ENCODE data around the gene CACNA1B.

CACNA1B gene

DNA sequence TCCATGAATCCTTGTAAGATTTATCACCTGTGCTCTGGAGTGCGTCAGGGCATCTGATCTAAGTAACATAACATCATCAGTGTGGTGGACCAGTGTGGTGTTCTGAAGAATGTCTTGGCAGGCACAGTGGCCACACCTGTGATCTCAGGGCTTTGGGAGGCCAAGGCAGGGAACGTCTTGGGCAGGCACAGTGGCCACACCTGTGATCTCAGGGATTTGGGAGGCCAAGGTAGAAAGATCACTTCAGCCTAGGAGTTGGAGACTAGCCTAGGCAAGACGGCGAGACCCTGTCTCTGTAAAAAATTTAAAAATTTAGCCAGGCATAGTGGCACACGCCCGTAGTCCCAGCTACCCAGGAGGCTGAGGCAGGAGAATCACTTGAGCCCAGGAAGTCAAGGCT is 185.5 kb downstream of the CACNA1B start:
- DNase-seq (ENCODE audit: extremely low spot score, insufficient read length, low read depth): no peak
- no peak for FAIRE-seq

- DNase-seq (ENCODE audit: extremely low spot score, insufficient read length, low read depth) (no peak), FAIRE-seq (no peak)
These were observed 186.2 kb downstream of the CACNA1B start for GRCh38 chr9:138063785-138064184.

GRCh38 chr9:138064547-138064946 is 187.0 kb downstream of the CACNA1B start:
- DNase-seq (ENCODE audit: extremely low spot score, insufficient read length, low read depth) (no peak), FAIRE-seq (no peak)

GRCh38 chr9:138065287-138065686 is 187.7 kb downstream of the CACNA1B start:
- DNase-seq (ENCODE audit: extremely low spot score, insufficient read length, low read depth) (no peak), FAIRE-seq (no peak)

- FAIRE-seq: no peak
- DNase-seq (ENCODE audit: extremely low spot score, insufficient read length, low read depth): no peak
These were observed 188.5 kb downstream of the CACNA1B start for GRCh38 chr9:138066049-138066448.

GRCh38 chr9:138067613-138068367 is 190.2 kb downstream of the CACNA1B start:
- DNase-seq (ENCODE audit: extremely low spot score, insufficient read length, low read depth) (no peak), FAIRE-seq (no peak)

GRCh38 chr9:138068601-138069035 is 191.0 kb downstream of the CACNA1B start:
- FAIRE-seq: no peak
- DNase-seq (ENCODE audit: extremely low spot score, insufficient read length, low read depth): no peak

GRCh38 chr9:138069731-138070456 is 192.3 kb downstream of the CACNA1B start:
- DNase-seq (ENCODE audit: extremely low spot score, insufficient read length, low read depth): no peak
- no peak for FAIRE-seq

GRCh38 chr9:138070815-138071214 is 193.2 kb downstream of the CACNA1B start:
- no peak for DNase-seq (ENCODE audit: extremely low spot score, insufficient read length, low read depth)
- FAIRE-seq: no peak

- no peak for DNase-seq (ENCODE audit: extremely low spot score, insufficient read length, low read depth)
- no peak for FAIRE-seq
These were observed 193.7 kb downstream of the CACNA1B start for GRCh38 chr9:138071292-138071691.

GRCh38 chr9:138071731-138072130 is 194.1 kb downstream of the CACNA1B start:
- no peak for DNase-seq (ENCODE audit: extremely low spot score, insufficient read length, low read depth)
- no peak for FAIRE-seq

DNA sequence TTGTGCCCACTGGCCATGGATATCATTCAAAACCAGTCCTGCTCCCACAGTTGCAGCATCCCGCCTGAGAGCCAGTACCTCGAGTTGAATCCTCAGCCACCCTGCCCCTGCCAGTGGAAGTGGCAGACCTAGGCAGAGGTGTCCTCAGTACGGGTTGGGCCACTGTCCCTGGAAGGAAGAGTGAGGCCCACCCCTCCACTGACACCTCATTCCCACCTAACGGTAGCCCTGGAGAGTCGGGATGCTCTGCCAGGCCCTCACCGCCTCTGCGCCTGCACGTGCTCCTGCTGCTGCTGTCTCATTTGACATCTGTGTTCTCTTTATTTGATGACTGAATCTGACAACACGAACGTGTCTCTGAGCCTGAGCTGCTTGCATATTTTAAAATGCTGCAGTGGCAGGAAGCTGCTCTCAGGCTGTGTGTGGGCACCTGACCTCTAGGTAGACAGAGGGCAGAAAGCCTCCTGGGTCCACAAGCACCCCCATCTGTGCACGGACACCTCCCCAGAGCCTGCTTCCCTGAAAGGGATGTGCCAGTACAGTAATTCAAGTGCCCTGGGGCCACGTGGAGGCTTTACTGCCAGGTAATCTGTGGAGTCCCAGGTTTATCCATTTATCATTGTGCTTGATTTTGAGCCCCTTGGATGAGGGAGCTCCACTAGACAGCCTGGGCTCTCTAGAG is 194.7 kb downstream of the CACNA1B start:
- FAIRE-seq (no peak), DNase-seq (ENCODE audit: extremely low spot score, insufficient read length, low read depth) (no peak)

DNA sequence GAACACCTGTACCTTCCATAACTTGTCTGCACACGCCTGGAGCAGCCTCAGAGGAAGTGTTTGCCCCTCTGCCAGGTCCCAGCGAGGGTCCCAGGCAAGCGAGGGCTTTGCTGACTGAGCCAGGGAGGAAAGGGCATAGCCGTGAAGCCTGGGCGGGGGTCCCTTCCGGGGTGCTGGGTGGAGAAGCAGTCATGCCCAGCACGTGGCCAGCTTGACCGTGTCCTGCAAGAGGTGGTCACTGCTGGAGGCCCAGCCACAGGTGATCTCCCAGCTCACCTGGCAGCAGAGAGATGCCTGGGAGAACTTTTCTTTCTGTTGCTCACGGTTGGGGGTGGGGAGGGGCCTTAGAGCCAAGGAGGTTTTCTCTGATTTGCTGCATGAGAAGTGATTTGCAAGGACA is 195.3 kb downstream of the CACNA1B start:
- FAIRE-seq: no peak

GRCh38 chr9:138073408-138073807 is 195.8 kb downstream of the CACNA1B start:
- DNase-seq (ENCODE audit: extremely low spot score, insufficient read length, low read depth) (no peak), FAIRE-seq (no peak)

More for the DNA sequence above, 195.3 kb downstream of the CACNA1B start:
- DNase-seq (ENCODE audit: extremely low spot score, insufficient read length, low read depth): no peak

GRCh38 chr9:138073808-138074207 is 196.2 kb downstream of the CACNA1B start:
- FAIRE-seq (no peak), DNase-seq (ENCODE audit: extremely low spot score, insufficient read length, low read depth) (no peak)

GRCh38 chr9:138074516-138074915 is 196.9 kb downstream of the CACNA1B start:
- DNase-seq (ENCODE audit: extremely low spot score, insufficient read length, low read depth) (no peak), FAIRE-seq (no peak)

DNA sequence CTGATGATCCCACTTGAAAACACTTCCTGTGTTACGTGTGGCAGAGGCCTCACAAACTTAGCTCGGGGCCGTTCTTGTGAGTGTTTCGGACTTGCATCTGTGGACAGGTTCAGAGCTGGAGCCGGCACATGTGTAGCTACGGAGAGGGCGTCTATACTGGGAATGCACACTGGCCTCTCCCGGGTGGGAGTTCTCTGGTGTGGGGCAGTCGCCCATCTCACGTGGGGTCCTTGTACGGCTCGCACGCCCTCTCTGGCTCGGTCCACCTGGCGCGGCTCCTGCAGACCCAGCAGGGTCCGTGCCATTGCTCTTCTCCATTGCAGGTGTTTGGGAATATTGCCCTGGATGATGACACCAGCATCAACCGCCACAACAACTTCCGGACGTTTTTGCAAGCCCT is 197.9 kb downstream of the CACNA1B start:
- FAIRE-seq (no peak), DNase-seq (ENCODE audit: extremely low spot score, insufficient read length, low read depth) (no peak)

DNA sequence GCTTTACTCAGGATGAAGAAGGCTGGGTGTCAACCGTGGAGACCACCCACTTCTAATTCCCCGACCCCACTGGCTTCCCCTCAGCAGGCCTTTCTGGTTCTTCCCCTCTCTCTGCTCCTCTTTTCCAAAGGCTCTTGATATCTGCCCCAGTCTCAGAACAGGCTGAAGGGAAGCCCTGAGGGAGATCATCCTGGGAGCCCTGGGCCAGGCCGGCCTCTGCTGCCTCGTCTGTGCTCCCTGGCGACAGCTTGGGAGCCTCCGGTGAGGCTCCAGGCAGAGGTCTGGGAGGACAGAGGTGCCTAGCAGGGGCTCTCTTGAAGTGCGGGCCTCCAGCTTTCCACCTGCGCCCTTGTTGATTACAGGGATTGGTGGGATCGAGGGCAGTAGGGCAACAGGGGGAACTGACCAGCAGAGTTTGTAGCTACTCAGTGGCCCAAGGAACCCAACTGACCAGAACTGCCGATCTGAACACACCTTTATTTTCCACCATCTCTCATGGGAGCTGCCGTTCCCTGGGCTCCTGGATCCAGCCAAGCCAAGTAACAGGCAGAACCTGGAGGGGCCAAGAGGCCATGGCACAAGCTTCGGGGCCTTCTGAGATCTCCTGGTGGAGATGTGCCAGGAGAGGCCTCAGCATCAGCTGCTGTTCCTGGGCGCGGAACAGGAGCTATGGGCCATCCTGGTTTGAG is 198.5 kb downstream of the CACNA1B start:
- no peak for FAIRE-seq
- DNase-seq (ENCODE audit: extremely low spot score, insufficient read length, low read depth): no peak

DNA sequence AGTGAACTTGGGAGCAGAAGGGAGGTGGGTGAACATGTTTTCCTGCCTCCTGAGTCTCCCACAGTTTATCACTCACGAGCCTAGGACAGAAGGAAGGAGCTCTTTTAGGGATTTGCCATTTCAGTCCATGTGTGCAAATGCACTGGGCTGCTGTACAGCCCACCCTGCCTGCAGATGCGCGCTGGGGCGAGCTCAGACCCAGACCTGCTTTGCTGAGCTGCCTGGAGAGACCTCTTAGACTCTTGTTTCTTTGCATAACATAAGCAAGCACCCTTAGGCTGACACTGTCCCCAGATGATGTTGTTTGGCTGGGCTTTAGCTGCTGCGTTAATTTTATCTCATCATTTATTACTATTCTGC is 199.0 kb downstream of the CACNA1B start:
- DNase-seq (ENCODE audit: extremely low spot score, insufficient read length, low read depth): no peak
- FAIRE-seq: no peak

- DNase-seq (ENCODE audit: extremely low spot score, insufficient read length, low read depth) (no peak), FAIRE-seq (no peak)
These were observed 199.5 kb downstream of the CACNA1B start for GRCh38 chr9:138077126-138077525.

Data from GM18507 (cell line).